GM13976 (cell line): Measurements from ENCODE around the gene WNK2.

Experiments
- DNase-seq: peaks from one replicate; pipeline ENCODE4 v3.0.0; 2012; ENCODE audit warnings: low spot score
- in situ Hi-C: fragments of 300-500 bp; cut with MboI; formaldehyde crosslinking; loops from one replicate; pipeline ENCODE4 v1.12.0; 2022; ENCODE audit warnings: low sequenced_read_pairs, mixed read lengths, inconsistent platforms; ENCODE audit not compliant: unreplicated experiment
- TF ChIP-seq, protein P1 (sequence below): IDR thresholded peaks from 2 replicates; pipeline ENCODE4 v1.5.1; 2012; ENCODE audit warnings: borderline replicate concordance, mild to moderate bottlenecking; ENCODE audit not compliant: insufficient read depth; ENCODE audit errors: extremely low read depth, missing control alignments, control extremely low read depth

WNK2 gene

DNA sequence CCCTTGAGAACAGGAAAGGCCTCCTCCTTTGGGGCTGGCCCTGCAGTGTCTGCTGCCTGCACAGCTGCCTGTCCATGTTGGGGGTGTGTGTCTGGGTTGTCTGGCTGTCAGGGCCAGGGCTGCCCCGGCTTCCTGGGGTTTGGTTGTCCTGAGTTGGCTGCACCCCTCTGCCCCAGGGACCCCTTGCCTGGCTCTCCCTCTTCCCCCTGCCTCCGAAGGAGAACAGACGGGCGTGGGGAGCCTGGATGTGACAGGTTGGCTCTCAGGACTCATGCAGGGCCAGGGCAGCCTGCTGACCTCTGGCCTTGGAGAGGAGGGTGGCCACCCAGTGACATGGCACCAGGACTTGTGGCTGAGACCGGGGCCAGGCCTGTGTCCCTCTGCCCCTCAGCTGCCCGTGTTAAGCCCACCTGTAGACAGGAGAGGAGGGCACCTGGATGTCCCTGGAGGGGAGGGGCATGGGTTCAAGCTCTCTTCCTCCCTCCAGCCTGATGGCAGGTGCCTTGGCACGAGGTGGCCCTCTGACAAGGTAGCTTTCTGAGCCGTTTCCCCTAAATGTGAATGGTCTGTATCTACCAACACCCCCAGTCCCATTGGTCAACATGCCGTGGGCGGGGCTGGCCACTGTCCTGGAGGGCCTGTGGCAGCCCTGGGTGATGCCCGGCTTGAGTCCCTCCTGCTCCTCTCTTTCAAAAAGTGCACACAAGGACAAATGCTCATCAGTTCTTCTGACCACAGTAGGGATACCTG, 34.9 kb downstream of the WNK2 start:
- TF ChIP-seq, protein P1, sequence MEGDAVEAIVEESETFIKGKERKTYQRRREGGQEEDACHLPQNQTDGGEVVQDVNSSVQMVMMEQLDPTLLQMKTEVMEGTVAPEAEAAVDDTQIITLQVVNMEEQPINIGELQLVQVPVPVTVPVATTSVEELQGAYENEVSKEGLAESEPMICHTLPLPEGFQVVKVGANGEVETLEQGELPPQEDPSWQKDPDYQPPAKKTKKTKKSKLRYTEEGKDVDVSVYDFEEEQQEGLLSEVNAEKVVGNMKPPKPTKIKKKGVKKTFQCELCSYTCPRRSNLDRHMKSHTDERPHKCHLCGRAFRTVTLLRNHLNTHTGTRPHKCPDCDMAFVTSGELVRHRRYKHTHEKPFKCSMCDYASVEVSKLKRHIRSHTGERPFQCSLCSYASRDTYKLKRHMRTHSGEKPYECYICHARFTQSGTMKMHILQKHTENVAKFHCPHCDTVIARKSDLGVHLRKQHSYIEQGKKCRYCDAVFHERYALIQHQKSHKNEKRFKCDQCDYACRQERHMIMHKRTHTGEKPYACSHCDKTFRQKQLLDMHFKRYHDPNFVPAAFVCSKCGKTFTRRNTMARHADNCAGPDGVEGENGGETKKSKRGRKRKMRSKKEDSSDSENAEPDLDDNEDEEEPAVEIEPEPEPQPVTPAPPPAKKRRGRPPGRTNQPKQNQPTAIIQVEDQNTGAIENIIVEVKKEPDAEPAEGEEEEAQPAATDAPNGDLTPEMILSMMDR, result no peak
- in situ Hi-C loops, result no loop called here
- no peak for DNase-seq

DNA sequence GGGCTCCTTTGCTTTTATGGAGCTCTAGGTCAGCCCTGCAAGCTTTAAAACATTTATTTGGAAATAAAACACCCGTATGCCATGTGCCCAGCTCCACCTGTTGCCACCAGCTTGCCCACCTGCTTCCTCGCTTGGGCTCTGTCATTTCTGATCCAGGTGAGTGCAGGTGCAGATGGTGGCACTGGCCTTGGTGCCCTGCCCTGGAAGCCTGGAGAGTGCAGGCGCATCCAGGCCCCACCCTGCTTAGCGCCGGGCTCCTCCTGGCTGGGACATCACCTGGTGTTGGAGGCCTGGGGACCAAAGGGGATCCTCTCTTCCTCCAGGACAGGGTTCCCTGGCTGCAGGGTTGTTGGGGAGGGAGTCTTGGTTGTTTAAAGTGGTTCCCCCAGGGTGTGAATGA, 35.8 kb downstream of the WNK2 start:
- in situ Hi-C loops, result no loop called here
- DNase-seq, result no peak
- TF ChIP-seq, protein P1, result no peak

DNA sequence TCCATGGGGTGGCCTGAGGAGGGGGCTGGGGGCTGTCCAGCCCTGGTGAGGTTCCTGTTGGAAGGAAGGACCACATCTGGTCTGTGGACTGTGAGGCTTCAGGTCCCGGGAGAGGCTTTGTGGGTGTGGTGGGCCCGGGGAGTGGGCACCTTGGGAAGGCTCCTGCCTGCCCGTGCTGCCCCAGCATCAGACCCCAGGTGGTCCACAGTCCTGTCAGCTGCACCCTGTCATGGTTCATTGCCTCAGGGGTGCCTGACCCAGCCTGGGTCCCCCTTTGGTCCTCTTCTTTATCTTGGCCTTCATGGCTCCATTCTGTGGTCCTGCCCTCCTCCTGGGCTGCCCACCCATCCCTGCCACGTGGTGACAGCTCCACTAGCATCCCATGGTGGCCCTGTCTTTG, 36.7 kb downstream of the WNK2 start:
- no peak for DNase-seq
- TF ChIP-seq, protein P1, result no peak
- in situ Hi-C loops, result no loop called here

DNA sequence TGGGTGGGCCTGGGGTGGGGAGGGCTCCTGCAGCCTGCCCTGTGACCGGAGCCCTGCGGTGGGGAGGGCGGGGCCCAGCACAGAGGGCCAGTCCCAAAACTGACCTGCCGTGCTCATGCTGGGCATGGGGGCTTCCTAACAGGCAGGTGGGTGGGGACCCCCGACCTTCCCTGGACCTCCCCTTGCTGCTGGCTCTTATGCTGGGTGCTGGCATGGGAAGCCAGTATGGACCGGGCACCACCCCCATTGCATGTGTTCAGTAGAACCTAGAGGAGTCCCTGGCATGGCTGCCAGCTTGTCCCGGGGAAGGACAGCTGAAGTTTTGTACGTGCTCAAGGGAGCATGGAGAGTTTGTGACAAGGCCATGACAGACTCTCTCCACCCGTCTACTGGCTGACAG, 37.1 kb downstream of the WNK2 start:
- in situ Hi-C loops, result no loop called here
- TF ChIP-seq, protein P1, result no peak

DNA sequence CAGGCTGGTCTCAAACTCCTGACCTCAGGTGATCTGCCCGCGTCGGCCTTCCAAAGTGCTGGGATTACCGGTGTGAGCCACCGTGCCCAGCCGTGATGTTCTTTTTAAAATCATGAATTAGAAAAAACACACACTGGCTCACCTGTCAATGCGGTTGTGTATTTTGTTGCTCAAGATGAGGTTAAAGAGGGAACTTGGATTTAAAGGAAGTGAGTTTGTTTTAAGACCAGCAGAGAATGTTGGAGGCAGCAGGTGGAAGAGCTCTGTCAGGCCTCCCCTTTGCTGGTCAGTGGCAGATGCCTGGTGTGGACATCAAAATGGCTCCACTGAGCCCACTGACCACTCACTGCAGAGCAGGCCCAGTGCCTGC, 38.9 kb downstream of the WNK2 start:
- DNase-seq, result no peak
- TF ChIP-seq, protein P1, result no peak
- in situ Hi-C loops, result no loop called here

More for the DNA sequence above, 37.1 kb downstream of the WNK2 start:
- no peak for DNase-seq

DNA sequence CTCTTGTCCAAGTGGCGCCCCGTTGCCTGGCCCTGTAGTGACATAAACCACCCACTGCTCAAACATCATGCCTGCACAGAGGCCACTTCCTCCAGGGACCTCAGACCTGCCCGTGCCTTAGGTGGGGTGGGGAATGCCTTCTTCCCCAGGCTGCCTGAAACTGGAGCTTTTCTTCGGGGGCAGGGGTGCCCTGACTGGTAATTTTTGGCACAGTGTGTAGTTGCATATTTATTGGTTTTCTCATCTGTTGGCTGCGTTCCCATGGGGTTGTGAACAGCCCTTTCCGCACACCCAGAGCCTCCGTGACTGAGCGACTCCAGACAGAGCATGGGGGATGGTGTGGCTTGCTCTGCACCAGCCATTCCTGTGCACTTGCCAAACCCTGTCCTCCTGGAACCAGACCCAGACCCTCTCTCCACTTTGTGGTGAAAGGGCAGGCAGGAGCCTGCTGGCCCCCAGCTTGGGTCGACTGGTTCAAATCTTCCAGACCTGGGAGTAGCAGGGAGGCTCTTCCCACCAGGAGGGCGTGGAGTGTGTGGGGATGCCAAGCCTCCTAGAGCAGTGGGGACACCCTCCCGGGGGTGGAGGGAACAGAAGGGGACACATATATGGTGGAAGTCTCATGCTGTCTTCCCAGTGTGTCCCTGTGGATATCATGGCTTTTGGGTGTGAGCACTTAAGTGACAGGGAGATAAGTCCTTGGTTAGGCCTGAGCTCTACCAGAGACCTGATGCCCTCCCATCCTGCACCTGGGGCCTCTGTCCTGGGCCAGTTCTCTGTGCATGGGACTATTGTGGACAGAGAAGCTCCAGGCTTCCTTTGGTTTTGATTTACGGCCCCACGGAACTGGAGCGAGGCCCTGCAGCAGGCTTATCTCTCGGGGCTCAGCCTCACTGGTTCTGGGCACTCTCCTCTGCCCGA, 39.6 kb downstream of the WNK2 start:
- TF ChIP-seq, protein P1, result no peak
- in situ Hi-C loops, result no loop called here
- no peak for DNase-seq
